HG03354 (cell line): ENCODE data around the gene RBMY1E.
"Not testable (repeated sequence)": the region's sequence is repeated elsewhere in the genome, so short reads cannot be mapped to it uniquely, and the experiment has no call there.

Source experiments
- ATAC-seq: cut with Tn5 transposase; IDR thresholded peaks from one replicate; pipeline ENCODE4 v1.9.1; 2021; ENCODE audit warnings: mild to moderate bottlenecking; ENCODE audit not compliant: unreplicated experiment, poor library complexity, severe bottlenecking

RBMY1E gene

DNA sequence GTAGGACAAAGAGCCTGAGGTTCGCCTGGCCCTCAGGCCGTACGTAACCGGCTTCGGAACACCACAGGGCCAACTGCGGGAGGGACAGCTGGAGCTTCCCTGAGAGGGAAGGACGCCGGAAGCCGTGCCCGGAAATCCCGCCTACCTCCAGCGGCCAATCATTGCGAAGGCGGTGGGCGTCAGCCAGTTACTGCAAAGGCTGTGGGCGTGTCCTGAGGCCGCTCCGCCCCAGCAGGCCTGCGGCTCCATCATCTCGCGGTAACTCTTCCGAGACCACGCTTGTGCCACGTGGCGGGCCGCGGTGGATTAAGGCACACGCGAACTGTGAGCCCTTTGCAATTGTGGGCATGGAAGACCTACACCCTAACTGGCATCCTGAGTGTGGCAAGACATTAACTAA, at the start of gene RBMY1E:
TSS of gene RBMY1E (minus strand) at position 101 of the 400 bp plus-strand sequence. CDS start 1,978 bp downstream, outside the sequence.
- not testable (repeated sequence) for ATAC-seq

GRCh38 chrY:21894426-21894825, 23.4 kb downstream of the RBMY1E start, which contains the start of gene RBMY1D:
Gene RBMY1D, minus strand, starts transcription at chrY:21894526. Its CDS starts 2,013 bp downstream, at chrY:21892513.
- ATAC-seq, result not testable (repeated sequence)

GRCh38 chrY:21869407-21870076, 48.3 kb downstream of the RBMY1E start:
- not testable (repeated sequence) for ATAC-seq
